GM18868 (cell line): ENCODE data around the gene SPACA6.
A peak's percentile ranks its signal among the peaks of the same experiment; 100 is the strongest.

Source experiments
- ATAC-seq: cut with Tn5 transposase; IDR thresholded peaks from one replicate; pipeline ENCODE4 v1.9.1; 2021; ENCODE audit warnings: mild to moderate bottlenecking, moderate library complexity; ENCODE audit not compliant: unreplicated experiment

SPACA6 gene

GRCh38 chr19:51703575-51704515 lies 10.7 kb downstream of the SPACA6 start:
- peak; percentile 86 for ATAC-seq

GRCh38 chr19:51704626-51705025 lies 11.5 kb downstream of the SPACA6 start:
- no peak for ATAC-seq

- no peak for ATAC-seq
Observed at GRCh38 chr19:51706296-51706695, 13.2 kb downstream of the SPACA6 start.

GRCh38 chr19:51706885-51707284 lies 13.8 kb downstream of the SPACA6 start:
- ATAC-seq, result no peak

- no peak for ATAC-seq
Observed at GRCh38 chr19:51708811-51709210, 15.7 kb downstream of the SPACA6 start.

GRCh38 chr19:51709575-51709974 lies 16.4 kb downstream of the SPACA6 start:
- ATAC-seq, result no peak

GRCh38 chr19:51710163-51710562 lies 17.0 kb downstream of the SPACA6 start:
- ATAC-seq, result no peak

GRCh38 chr19:51711702-51712101 lies 18.6 kb downstream of the SPACA6 start:
- no peak for ATAC-seq

- ATAC-seq, result no peak
Observed at GRCh38 chr19:51712461-51713081, 19.4 kb downstream of the SPACA6 start.

- no peak for ATAC-seq
Observed at GRCh38 chr19:51713319-51714285, 20.5 kb downstream of the SPACA6 start.

- no peak for ATAC-seq
Observed at GRCh38 chr19:51714848-51715247, 21.7 kb downstream of the SPACA6 start.

- no peak for ATAC-seq
Observed at GRCh38 chr19:51715850-51716249, 22.7 kb downstream of the SPACA6 start.

- no peak for ATAC-seq
Observed at GRCh38 chr19:51716925-51717324, 23.8 kb downstream of the SPACA6 start.

- no peak for ATAC-seq
Observed at GRCh38 chr19:51719251-51719988, 26.3 kb downstream of the SPACA6 start.

GRCh38 chr19:51721905-51722304 lies 28.8 kb downstream of the SPACA6 start:
- no peak for ATAC-seq

- ATAC-seq, result no peak
Observed at GRCh38 chr19:51722492-51722891, 29.4 kb downstream of the SPACA6 start.

- ATAC-seq, result no peak
Observed at GRCh38 chr19:51724543-51724942, 31.4 kb downstream of the SPACA6 start.

- no peak for ATAC-seq
Observed at GRCh38 chr19:51726049-51726448, 32.9 kb downstream of the SPACA6 start.

GRCh38 chr19:51727349-51727880 lies 34.3 kb downstream of the SPACA6 start:
- ATAC-seq, result no peak

- no peak for ATAC-seq
Observed at GRCh38 chr19:51729781-51730180, 36.7 kb downstream of the SPACA6 start.
